ENCODE data around the gene PON2. TPM values are rescaled to one million over a fixed set of nuclear protein-coding genes. Genes with fewer than 3 reads are reported as not detected.
"Not testable (repeated sequence)": the region's sequence is repeated elsewhere in the genome, so short reads cannot be mapped to it uniquely, and the experiment has no call there.

PON2 gene
- 10 to 100 TPM; 18.2 to 47.8 (median 22.6) TPM for polyA plus RNA-seq

DNA sequence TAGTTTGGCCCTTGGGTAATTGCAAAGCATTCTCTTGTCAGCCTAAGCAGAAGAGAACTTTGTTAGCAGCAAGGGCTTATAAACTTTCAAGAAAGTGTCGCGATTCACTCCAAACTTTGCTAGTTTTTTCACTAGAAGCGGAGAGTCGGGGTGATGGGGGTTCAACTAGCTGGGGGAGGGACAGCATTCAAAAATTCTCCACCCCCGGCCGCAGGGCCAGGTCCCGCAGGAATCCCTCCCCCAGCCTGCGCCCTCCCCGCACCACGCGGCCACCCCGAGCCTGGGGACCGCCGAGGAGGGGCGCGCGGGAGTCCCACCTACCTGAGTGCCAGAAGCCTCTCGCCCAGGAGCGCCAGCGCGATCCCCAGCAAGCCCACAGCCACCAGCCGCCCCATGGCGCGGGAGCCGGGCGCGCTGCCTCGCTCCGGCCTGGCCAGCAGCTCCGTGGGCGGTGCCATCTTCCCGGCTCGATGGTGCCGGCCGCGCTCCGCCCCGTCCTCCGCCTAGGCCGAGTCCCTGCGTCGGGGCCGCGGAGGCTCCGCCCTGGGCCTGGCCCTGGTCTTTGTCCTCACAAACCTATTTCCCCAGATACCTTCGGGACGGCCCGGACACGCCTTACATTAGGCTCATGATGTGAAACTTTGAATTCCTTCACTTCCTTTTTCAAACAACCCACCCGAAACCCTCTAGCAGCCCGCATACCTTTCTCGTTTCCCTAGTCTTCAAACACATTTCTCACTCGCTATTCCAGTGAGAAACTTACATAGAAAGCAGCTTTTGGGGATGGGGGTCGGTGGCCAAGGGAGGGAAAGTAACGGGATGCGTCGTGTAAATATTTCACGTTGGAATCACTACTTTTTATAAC, at the start of gene PON2:
TSS of gene PON2 (minus strand) at position 472 of the 865 bp plus-strand sequence. CDS start at position 395, 77 bp downstream.
- H3K27ac ChIP-seq (ENCODE audit: low read depth, low read length): no peak within 1 kb of the TSS
- WGBS, 3 donors: 1% methylated on average over 54 to 58 of the region's 58 CpGs

DNA sequence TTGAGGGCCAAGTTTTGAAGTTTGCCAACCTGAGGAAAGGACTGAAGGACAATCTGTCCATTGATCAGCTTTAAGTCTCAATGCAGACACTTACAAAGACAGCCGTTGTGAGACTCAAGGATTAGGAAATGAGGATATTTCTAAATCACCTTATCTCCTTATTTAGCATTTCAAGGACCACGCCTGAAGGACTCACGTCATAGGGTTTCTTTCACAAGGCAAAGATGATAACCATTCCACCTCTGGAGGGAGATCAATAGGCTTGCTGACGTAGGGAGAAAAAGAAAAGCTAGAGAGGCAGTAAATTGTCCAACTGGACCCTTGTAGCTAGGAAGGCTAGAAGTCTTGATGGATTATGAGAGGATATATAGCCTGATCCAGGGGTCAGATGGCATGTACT, 47.6 kb upstream of the PON2 start:
- WGBS, 3 donors: 61 to 73% (median 71%) methylated on average over 4 of the region's 4 CpGs
- H3K27ac ChIP-seq (ENCODE audit: low read depth, low read length): no peak overlapping the region

GRCh38 chr7:95481271-95482165, 46.7 kb upstream of the PON2 start:
- no peak overlapping the region for H3K27ac ChIP-seq (ENCODE audit: low read depth, low read length)
- 83 to 94% (median 89%) methylated on average over 3 of the region's 3 CpGs for WGBS, 3 donors

DNA sequence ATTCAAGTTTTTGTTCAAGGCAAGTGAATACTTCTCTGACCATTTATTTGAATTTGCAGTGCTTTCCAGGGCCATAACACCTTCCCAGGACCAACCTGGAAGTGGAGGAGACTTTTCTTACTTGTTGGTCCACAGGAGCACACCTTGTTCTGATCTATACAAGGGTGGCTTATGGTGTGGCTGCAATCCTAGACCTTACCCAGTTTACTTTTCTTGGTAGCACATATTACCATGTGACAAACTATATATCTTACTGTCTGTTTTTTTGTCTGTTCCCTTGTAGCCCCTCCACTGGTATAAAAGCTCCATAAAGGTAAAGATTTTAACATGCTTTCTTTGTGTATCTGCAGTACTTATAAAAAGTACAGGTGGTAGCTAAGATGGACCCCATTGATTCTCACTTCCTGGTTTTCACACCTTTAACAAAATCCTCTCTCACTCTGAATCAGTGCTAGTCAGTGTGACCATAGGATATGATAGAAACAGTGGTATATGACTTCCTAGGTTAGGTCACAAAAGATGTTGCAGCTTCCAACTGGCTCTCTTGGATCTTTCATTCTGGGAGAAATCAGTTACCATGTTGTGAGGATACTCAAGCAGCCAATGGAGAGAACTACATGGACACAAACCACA, 45.3 kb upstream of the PON2 start:
- no peak overlapping the region for H3K27ac ChIP-seq (ENCODE audit: low read depth, low read length)

GRCh38 chr7:95478272-95479037, 43.6 kb upstream of the PON2 start:
- WGBS, 3 donors: 26 to 65% (median 62%) methylated on average over 18 of the region's 18 CpGs
- H3K27ac ChIP-seq (ENCODE audit: low read depth, low read length): no peak overlapping the region

- H3K27ac ChIP-seq (ENCODE audit: low read depth, low read length): no peak overlapping the region
- WGBS, 3 donors: 10 to 11% (median 10%) methylated on average over 11 of the region's 11 CpGs
Measured at GRCh38 chr7:95476904-95477594, 42.2 kb upstream of the PON2 start.

- H3K27ac ChIP-seq (ENCODE audit: low read depth, low read length): no peak overlapping the region
- WGBS, 3 donors: 85 to 88% (median 87%) methylated on average over 9 of the region's 9 CpGs
Measured at GRCh38 chr7:95476072-95476847, 41.4 kb upstream of the PON2 start.

DNA sequence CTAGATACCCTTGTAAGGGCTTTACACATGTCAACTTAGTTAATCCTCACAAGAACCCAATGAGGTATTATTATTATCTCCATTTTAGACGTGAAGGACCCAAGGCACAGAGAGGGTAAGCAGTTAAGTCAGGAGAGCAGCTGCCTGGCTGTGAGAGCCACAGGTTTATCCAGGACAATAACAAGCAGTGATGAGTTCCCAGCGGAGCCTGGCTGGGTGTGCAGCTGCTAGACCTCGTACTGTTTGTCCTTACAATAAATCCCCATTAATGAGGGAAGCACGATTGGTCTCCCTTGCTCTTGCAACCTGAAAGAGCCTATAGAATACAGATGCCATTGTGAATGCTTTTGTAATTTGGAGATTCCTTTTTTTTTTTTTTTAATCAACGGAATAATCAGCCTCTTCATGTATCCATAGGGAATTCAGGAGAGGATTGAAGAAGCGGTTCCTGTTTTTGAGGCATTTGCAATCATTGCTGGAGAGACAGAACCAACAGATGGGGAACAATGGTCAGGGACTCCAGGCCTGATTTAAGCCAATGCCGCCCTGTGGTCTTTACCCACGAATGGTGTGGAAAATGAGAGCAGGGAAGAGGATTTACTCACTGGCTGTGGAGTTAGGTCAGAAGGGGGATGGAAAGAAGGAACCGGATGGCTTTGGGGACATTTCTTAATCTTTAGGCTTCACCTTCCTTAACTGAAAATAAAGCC, 38.6 kb upstream of the PON2 start:
- no peak overlapping the region for H3K27ac ChIP-seq (ENCODE audit: low read depth, low read length)
- WGBS, 3 donors: 83 to 86% (median 83%) methylated on average over 9 of the region's 9 CpGs

DNA sequence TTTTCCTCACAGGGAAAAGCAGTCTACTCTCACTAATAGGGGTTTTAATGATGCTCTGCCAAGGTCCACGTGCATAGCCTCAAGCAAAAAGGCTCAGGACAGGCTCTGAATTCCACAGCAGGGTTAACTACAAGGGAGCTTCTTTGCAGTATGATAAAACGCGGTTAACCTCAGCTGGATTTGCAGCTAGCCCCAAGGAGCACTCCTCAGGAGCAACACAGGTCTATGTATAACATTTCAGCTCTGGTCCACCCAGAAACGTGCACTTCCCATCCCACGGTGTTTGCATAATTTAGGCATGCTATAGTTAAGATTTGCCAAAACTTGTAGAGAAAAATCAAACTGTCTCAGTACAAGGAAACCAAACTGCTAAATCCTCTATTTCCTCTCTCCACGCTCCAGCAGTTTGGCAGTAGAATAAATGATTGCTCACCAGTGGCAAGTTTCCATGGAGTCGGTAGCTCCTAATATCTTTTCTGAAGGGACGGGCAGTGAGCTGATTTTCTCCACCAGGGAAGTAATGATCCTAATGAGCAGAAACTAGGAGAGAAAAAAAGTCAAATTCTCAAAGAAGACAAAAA, 37.8 kb upstream of the PON2 start:
- no peak overlapping the region for H3K27ac ChIP-seq (ENCODE audit: low read depth, low read length)
- 42 to 44% (median 43%) methylated on average over 8 of the region's 8 CpGs for WGBS, 3 donors

DNA sequence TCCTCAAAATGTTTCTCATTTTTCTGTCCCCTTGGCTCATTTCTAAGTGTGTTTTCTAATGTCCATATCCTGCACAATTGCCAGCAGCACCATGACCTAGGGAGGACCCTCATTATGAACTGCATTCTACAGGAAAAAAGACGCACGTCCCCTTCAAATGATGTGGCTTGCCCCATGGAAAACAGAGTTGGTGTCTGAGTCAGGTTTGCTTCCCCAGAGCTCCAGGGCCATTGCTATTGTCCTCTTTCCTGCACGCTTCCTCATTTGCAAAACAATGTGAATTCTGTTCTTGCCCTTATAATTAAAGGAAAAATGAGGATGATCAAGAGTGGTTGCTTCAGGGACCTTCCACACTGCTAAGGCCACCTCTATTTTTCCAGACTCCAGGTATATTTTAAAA, 36.2 kb upstream of the PON2 start:
- 78 to 91% (median 79%) methylated on average over 3 of the region's 3 CpGs for WGBS, 3 donors
- no peak overlapping the region for H3K27ac ChIP-seq (ENCODE audit: low read depth, low read length)

GRCh38 chr7:95470452-95470851, 35.6 kb upstream of the PON2 start:
- whole genome bisulfite sequencing, 3 donors: 16 to 25% (median 22%) methylated on average over 3 of the region's 3 CpGs
- no peak overlapping the region for H3K27ac ChIP-seq (ENCODE audit: low read depth, low read length)

- WGBS, 3 donors: 78 to 87% (median 86%) methylated on average over 4 of the region's 4 CpGs
- H3K27ac ChIP-seq (ENCODE audit: low read depth, low read length): no peak overlapping the region
Measured at GRCh38 chr7:95469848-95470247, 35.0 kb upstream of the PON2 start.

DNA sequence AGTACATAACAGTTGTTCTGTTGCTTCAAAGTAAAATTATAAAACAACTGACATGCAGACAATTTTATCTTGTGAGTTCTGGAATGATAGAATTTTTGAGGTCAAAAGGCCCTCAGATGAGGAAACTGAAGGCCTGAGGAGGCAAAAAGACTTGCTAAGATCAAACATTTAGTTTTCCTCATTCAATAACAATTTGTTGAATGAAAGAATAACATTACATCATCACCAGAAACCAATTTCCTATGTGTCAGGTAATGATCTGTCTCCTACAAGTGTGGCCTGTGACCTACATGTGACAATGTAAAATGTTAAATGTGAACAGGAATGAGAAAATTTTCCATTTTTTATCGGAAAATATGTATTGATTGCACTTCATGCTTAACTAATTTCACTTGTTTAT, 34.4 kb upstream of the PON2 start:
- H3K27ac ChIP-seq (ENCODE audit: low read depth, low read length): no peak overlapping the region
- WGBS, 3 donors: 71 to 95% (median 85%) methylated on average over 1 of the region's 1 CpG

DNA sequence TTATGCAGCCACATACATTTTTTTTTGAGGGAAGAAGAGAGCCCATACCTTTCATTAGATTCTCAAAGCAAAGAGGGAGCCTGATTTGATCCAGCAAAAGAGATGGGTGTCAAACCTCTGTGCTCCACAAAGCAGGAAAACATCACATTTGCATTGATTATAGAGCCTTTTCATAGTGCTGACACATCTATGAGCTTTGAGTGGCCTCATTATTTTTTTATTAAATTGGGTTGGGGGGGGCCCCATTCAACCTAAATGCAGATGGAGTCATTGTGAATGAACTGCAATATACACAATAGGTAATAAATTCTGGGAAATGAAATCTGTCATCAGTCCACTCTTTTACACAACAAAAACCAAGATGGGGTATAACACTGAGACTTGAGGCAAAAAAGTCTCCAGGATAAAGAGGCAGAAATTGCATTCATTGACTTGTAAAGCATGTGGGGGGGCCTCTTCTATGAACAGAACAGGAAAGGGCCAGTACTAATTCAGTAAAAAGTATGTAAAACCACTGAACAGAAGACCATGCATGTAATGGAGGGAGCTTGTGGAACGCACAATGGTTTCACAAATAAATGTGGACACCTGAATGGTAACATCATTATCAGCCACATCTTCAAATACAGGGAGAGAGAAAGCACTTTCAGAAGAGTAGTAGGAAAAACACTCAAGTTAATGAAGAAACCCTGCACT, 33.2 kb upstream of the PON2 start:
- 89 to 100% (median 97%) methylated on average over 1 of the region's 1 CpG for WGBS, 3 donors

GRCh38 chr7:95460653-95461052, 25.8 kb upstream of the PON2 start:
- 81 to 94% (median 92%) methylated on average over 2 of the region's 2 CpGs for WGBS, 3 donors

More for the DNA sequence above, 33.2 kb upstream of the PON2 start:
- H3K27ac ChIP-seq (ENCODE audit: low read depth, low read length): no peak overlapping the region

DNA sequence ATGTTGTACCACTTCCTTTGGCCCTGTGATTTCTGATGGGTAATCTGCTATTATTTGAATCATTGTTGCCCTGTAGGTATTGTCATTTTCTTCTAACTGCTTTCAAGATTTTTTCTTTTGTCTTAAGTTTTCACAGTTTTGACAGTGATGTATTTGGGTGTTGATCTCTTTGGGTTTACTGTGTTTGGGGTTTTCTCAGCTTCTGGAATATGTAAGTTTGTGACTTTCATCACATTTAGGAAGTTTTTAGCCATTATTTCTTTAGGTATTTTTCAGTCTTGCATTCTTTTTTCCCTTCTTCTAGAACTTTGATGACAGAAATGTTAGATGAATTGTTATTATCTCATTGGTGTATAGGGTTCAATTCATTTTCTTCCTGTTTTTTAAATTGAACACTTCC, 23.1 kb upstream of the PON2 start:
- no peak overlapping the region for H3K27ac ChIP-seq (ENCODE audit: low read depth, low read length)

More at GRCh38 chr7:95460653-95461052, 25.8 kb upstream of the PON2 start:
- H3K27ac ChIP-seq (ENCODE audit: low read depth, low read length): not testable (repeated sequence)

All from adipose tissue (tissue), 3 donors.